GM18511 (cell line): ENCODE results near the gene IL10.
A peak's percentile ranks its signal among the peaks of the same experiment; 100 is the strongest.

Experiments used
- ATAC-seq: cut with Tn5 transposase; IDR thresholded peaks from one replicate; pipeline ENCODE4 v1.9.1; 2021; ENCODE audit warnings: mild to moderate bottlenecking, moderate library complexity; ENCODE audit not compliant: unreplicated experiment

Gene IL10

DNA sequence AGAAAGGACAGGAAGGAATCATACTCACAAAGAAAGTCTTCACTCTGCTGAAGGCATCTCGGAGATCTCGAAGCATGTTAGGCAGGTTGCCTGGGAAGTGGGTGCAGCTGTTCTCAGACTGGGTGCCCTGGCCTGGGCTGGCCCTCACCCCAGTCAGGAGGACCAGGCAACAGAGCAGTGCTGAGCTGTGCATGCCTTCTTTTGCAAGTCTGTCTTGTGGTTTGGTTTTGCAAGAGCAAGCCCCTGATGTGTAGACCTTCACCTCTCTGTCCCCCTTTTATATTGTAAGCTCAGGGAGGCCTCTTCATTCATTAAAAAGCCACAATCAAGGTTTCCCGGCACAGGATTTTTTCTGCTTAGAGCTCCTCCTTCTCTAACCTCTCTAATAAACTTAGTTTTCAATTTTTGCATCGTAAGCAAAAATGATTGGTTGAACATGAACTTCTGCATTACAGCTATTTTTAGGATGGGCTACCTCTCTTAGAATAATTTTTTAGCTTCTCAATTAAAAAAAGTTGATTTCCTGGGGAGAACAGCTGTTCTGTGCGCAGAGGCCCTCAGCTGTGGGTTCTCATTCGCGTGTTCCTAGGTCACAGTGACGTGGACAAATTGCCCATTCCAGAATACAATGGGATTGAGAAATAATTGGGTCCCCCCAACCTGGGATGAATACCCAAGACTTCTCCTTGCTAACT lies at the start of gene IL10:
TSS of gene IL10 (minus strand) at position 252 of the 695 bp plus-strand sequence. CDS start at position 193, 59 bp downstream.
- ATAC-seq: no peak

- no peak for ATAC-seq
Observed at GRCh38 chr1:206821493-206821892, 49.2 kb upstream of the IL10 start.

GRCh38 chr1:206816390-206817287 lies 44.3 kb upstream of the IL10 start:
- ATAC-seq: peak; percentile 77

DNA sequence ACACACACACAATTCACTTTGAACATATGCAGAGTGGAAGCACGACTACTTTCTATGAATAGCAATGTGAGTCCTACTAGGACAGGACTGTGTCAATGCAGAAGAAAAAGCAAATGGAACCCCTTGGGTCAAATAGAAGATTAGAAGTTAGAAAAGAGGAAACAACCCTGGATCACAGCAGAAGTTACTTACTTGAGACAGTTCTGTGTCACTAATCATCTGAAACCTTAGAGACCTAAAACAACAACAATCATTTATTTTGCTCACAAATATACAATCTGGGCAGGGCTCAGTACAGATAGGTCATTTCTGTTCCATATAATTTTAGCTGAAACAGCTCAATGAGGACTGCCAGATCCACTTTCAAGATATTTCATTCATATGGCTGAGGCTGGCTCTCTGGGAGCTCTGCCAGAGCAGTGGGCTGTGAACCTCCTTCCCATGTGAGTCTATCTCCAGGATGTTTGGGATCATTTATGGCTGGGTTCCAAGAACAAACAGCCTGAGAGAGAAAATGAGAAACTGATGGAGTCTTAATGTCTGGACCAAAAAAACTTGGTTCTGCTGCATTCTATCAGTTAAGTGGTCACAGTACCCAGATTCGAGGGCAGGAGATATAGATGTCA lies 42.5 kb upstream of the IL10 start:
- ATAC-seq: no peak

GRCh38 chr1:206812471-206812870 lies 40.2 kb upstream of the IL10 start:
- ATAC-seq: no peak

DNA sequence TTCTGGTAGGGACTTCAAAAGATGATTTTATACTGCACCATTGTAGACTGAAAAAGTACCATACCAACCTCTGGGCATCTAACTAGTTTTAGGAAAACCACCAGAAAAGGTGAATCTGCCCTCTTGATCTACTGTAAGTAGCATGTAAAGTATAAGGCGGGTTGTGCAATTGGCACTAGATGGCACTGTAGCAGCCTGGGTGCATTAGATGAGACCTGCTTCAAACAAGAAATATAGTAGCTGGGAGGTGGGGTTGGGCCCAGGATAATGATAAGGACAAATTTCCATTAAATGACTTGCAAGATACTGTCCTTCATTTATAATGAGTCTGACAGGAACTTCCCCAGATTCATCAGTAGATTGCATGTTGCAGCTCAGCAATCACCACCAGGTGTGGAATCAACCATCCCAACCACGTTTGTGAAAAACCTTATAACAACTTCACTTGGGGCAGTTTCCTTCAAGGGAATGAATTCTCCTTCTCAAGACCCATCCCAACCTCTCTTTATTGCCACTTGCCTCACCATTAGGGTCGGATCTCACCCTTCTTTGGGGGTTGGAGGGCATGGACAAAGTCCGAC lies 37.3 kb upstream of the IL10 start:
- no peak for ATAC-seq

DNA sequence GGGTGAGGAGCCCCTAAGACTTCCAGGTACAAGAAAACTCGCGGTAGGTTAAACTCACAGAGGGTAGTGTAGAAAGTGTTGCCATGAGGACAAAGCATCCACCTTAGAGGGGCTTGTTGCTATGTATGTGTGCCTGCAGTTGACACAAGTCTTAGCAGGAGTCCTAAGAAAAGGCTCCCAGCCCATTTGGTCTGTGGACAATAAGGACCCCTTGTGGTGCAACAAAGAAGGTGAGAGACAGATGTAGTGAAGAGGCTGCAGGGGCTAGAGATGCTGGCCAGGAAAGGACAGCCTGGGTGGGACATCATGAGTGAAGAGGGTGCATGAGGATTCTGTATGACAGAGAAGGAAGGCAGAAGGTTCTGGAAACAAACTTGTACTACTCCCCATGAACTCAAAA lies 36.3 kb upstream of the IL10 start:
- ATAC-seq: no peak

GRCh38 chr1:206805357-206805756 lies 33.1 kb upstream of the IL10 start:
- ATAC-seq: no peak

DNA sequence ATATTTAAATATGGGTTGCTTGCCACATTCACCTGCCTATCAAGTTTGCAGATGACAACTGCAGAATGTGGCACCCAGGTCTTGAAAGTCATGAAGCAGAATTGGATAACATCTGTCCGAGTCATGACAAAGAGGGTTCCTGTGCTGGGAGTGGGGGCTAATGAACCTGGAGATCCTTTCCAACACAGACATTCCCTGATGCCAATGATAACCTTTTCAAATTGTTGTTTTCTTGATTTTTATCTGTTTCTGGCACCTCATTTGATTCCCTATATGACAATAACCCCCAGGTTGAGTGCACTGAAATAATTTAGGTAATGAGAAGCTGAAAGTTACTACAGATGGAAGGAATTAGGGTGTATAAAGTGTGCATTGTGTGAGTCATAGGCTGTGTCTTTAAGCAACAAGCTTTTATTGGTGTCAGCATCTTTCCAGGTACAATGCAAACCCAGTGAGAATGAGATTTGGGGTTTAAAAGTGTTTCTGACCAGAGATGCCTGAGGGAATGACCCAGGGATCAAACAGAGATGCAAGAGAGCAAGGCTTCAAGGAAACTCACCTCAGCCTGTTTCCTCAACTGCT lies 32.0 kb upstream of the IL10 start:
- no peak for ATAC-seq

DNA sequence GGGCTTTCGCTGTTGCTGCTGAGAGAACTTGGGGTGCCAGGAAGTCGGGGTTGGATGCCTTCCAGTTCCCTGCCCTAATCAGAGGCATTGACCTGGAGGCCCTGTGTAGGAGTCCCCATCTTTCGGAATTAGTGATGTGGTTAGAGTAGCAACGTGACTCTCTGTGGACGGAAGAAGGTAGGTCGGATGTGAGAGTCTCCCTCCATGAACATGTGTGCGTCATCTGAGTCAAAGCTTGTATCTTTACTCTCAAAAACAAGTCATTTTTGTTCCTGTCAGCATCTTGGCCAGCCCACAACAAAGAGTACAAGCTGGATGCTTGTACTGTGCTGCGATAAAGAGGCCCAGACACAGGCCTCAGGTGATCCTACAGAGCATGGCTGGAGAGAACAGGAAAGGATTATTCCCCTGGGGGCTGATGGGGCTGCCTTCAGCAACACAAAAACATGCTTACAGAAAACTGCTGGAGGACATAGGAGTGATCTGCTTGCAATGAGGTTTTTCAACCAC lies 31.0 kb upstream of the IL10 start:
- peak; percentile 99 for ATAC-seq

DNA sequence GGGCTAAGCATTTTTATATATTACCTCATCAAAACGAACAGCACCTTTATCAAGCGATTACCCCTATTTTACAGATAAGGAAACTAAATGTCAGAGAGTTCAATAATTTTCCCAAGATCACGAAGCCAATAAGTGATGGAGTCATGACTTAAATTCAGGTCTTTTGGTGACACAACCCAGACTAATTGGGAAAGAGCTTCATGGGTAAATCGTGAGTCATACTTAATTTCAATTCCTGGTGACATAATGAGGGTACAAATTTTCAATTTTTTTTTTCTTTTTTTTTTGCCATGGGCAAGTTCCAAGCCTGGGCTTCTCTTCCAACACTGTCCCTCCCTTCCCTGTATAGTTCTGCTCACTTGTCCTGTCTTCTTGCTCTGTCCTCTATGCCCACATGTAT lies 30.1 kb upstream of the IL10 start:
- no peak for ATAC-seq

DNA sequence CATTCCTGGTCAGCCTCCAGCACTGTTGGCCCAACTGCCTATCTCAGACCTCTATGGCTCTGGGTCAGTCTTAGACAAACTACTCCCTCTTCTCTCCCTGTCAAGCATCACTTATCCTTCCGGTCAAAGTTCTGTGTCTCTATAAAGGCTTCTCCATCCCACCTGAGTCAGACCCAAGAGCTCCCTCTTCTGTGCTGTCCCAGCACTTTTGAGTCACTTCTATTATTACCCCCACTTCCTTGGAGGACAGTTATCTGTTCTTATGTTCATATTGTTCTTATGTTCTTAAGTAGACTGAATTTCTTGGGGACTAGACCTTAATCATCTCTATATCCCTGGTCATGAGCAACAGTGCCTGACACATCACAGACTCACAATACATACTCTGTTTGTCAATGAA lies 29.2 kb upstream of the IL10 start:
- no peak for ATAC-seq

DNA sequence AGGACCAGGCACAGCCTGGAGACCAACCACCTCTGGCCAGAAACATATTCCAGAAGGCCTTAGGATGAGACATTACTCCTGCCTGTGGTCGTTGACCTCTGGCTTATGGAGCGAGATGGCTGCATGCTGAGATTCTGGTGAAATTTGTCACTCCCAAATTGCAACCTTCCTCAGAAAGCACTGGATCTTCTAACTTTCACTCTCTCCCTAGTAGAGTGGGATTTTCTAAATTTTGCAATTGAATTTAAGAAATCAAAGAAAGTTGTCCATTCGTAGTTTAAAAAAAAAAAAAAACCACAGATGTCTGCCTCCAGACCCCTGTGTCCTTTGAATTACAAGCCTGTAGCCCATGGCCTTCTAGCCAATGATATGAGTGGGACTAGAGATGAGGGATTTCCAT lies 28.6 kb upstream of the IL10 start:
- ATAC-seq: no peak

GRCh38 chr1:206800411-206800810 lies 28.1 kb upstream of the IL10 start:
- ATAC-seq: no peak

- ATAC-seq: no peak
Observed at GRCh38 chr1:206799311-206799710, 27.0 kb upstream of the IL10 start.

DNA sequence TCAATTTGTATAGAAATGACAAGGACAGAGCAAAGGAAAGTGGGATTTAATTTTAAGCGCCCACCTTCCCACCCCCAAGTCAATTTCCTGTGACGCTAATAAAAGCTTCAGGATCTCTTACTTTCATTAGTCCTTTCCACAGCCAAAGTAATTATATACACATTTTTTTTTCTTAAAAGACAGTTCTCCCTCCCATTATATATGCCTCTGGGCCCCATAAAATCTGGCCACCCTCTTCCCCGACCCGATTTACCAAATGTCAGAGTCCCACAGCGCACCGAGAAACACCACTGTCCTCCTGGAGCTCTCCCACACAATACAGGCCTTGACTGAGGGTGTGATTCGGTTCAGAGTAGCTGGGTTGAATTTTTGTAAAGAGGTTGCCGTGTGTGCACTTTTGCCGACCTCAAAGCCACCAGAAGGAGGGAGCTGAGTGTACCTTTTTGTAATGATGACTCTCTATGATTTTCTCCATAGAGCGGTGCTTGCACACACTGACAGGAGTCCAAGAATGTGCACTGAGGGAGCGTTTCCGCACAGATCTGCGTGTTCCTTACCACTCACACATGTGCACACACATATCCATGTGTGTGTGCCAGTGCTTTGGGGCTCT lies 26.2 kb upstream of the IL10 start:
- ATAC-seq: no peak

- no peak for ATAC-seq
Observed at GRCh38 chr1:206797534-206798383, 25.5 kb upstream of the IL10 start.

DNA sequence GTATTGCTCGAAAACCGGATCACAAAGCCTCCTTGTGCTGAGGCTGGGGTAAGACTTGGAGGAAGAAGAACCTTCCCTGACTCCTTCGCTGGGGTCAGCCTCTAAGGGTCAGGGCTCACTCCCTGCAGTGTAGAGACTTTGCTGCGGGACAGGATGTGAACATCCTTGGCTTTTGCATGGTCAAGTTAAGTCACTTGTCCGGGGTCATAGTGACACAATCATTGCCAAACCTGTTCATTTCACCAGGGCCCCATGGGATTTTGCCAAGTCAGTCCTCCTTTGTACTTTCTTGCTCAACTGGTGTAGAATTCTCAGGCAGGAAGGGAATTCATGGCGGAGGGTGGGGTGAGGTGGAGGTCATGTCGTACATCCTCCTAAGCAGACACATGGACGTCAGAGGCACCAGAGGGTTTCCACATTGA lies 24.7 kb upstream of the IL10 start:
- no peak for ATAC-seq

DNA sequence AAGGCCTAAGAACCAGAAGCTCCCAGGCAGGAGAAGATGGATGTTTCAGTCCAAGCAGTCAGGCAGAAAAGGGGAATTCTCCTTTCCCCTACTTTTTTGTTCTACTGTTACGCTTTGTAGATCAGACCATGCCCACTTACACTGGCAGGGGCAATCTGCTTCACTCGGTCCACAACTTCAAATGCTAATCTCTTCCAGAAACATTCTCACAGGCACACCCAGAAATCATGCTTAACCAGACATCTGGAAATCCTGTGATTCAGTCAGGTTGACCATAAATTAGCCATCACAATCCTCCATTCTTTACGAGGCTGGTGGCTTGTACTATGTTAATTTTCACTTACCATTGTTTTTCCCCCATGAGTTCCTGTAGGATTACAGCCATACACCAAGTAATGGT lies 23.8 kb upstream of the IL10 start:
- no peak for ATAC-seq
